IMR-90 (cell line): ENCODE data around the gene FAM163B. TPM values are rescaled to one million over a fixed set of nuclear protein-coding genes. Genes with fewer than 3 reads are reported as not detected.

Experiments used
- ATAC-seq: fragments of 200-7000 bp; cut with Tn5 transposase; 2 replicates; pipeline ENCODE4 v1.9.1; 2020; ENCODE audit warnings: low read depth, mild to moderate bottlenecking, moderate library complexity
- BruUV-seq: library from RNA; stranded (reverse); fragments of 400-500 nt; replicated peaks from 2 replicates; lab custom pipeline; 2021; lab: Mats Ljungman, UMichigan
- CTCF ChIA-PET: fragments of 300-600 bp; formaldehyde crosslinking; extraction: SDS; loops from one replicate; lab custom pipeline; 2021; ENCODE audit warnings: antibody characterized with exemption; lab: Yijun Ruan, JAX
- POLR2A ChIA-PET: fragments of 300-600 bp; sonication (Branson Sonifier 250); formaldehyde crosslinking; loops from one replicate; lab custom pipeline; 2022; ENCODE audit warnings: antibody characterized with exemption; ENCODE audit not compliant: unreplicated experiment; lab: Charles Lee
- DNase-seq: peaks from one replicate; pipeline ENCODE4 v3.0.0; 2013
- H2AFZ ChIP-seq: replicated peaks from 2 replicates; pipeline ENCODE3; 2013; ENCODE audit warnings: low read length, mild to moderate bottlenecking; ENCODE audit not compliant: poor library complexity
- H2AK5ac ChIP-seq: 2 replicates; pipeline ENCODE4 v1.6.1; 2013; ENCODE audit warnings: low read depth, low read length, inconsistent platforms
- H2AK9ac ChIP-seq: replicated peaks from 2 replicates; pipeline ENCODE3; 2013; ENCODE audit warnings: mild to moderate bottlenecking, low read depth, low read length, moderate library complexity; ENCODE audit not compliant: poor library complexity
- H2BK120ac ChIP-seq: 2 replicates; pipeline ENCODE4 v1.6.1; 2013; ENCODE audit warnings: low read depth, low read length, inconsistent platforms
- H2BK15ac ChIP-seq: 3 replicates; pipeline ENCODE4 v1.6.1; 2013; ENCODE audit warnings: low read depth, low read length, inconsistent platforms
- H2BK20ac ChIP-seq: 2 replicates; pipeline ENCODE4 v1.6.1; 2013; ENCODE audit warnings: low read depth, mild to moderate bottlenecking, inconsistent platforms, low read length, moderate library complexity
- H2BK5ac ChIP-seq: 2 replicates; pipeline ENCODE4 v1.6.1; 2013; ENCODE audit warnings: mild to moderate bottlenecking, low read depth, low read length, inconsistent platforms; ENCODE audit not compliant: poor library complexity, severe bottlenecking
- H3K14ac ChIP-seq: replicated peaks from 2 replicates; pipeline ENCODE4 v1.6.1; 2013; ENCODE audit warnings: low read depth, low read length, inconsistent platforms
- H3K18ac ChIP-seq: 2 replicates; pipeline ENCODE4 v1.6.1; 2013; ENCODE audit warnings: low read depth, low read length, control low read depth
- H3K23ac ChIP-seq: 2 replicates; pipeline ENCODE4 v1.6.1; 2013; ENCODE audit warnings: low read depth, low read length, inconsistent platforms
- H3K27ac ChIP-seq: 2 replicates; pipeline ENCODE4 v1.5.1; 2013; ENCODE audit warnings: mild to moderate bottlenecking, control low read depth, low read length; ENCODE audit not compliant: insufficient read depth
- H3K27me3 ChIP-seq: 2 replicates; pipeline ENCODE4 v1.6.1; 2013; ENCODE audit warnings: low read length; ENCODE audit not compliant: control insufficient read depth, insufficient read depth
- H3K36me3 ChIP-seq: 2 replicates; pipeline ENCODE4 v1.6.1; 2013; ENCODE audit warnings: low read length, mixed read lengths; ENCODE audit not compliant: control insufficient read depth, insufficient read depth
- H3K4ac ChIP-seq: 2 replicates; pipeline ENCODE4 v1.6.1; 2013; ENCODE audit warnings: low read depth, low read length, inconsistent platforms
- H3K4me1 ChIP-seq: 2 replicates; pipeline ENCODE4 v1.6.1; 2013; ENCODE audit warnings: low read length, mixed read lengths; ENCODE audit not compliant: control insufficient read depth, insufficient read depth
- H3K4me2 ChIP-seq: 2 replicates; pipeline ENCODE4 v1.6.1; 2013; ENCODE audit warnings: low read depth, mild to moderate bottlenecking, control low read depth, low read length, moderate library complexity
- H3K4me3 ChIP-seq: 2 replicates; pipeline ENCODE4 v1.5.1; 2013; ENCODE audit warnings: low read depth, mild to moderate bottlenecking, control low read depth, low read length, moderate library complexity; ENCODE audit not compliant: insufficient read depth
- H3K56ac ChIP-seq: 2 replicates; pipeline ENCODE4 v1.6.1; 2013; ENCODE audit warnings: low read length, inconsistent platforms; ENCODE audit not compliant: insufficient read depth; ENCODE audit errors: extremely low read depth
- H3K79me1 ChIP-seq, 2 experiments: 2 replicates each; pipeline ENCODE4 v1.6.1; 2013; ENCODE audit warnings: low read length in 2 of 2, inconsistent platforms in 1 of 2, low read depth in 1 of 2
- H3K9ac ChIP-seq: 2 replicates; pipeline ENCODE4 v1.6.1; 2013; ENCODE audit warnings: low read depth, low read length, control low read depth
- H3K9me1 ChIP-seq: 2 replicates; pipeline ENCODE4 v1.6.1; 2013; ENCODE audit warnings: low read length, inconsistent platforms; ENCODE audit not compliant: insufficient read depth
- H3K9me3 ChIP-seq: 2 replicates; pipeline ENCODE4 v1.6.1; 2013; ENCODE audit warnings: low read length; ENCODE audit not compliant: control insufficient read depth, insufficient read depth
- H4K20me1 ChIP-seq: 2 replicates; pipeline ENCODE4 v1.6.1; 2013; ENCODE audit warnings: low read length, inconsistent platforms; ENCODE audit not compliant: insufficient read depth
- H4K5ac ChIP-seq: 2 replicates; pipeline ENCODE4 v1.6.1; 2013; ENCODE audit warnings: mild to moderate bottlenecking, low read depth, low read length, control low read depth
- H4K8ac ChIP-seq, 2 experiments: 2 replicates each; pipeline ENCODE4 v1.6.1; 2013; ENCODE audit warnings: low read depth in 2 of 2, low read length in 2 of 2, control low read depth in 1 of 2, inconsistent platforms in 1 of 2
- H4K91ac ChIP-seq: 2 replicates; pipeline ENCODE4 v1.6.1; 2013; ENCODE audit warnings: low read depth, low read length, inconsistent platforms; ENCODE audit not compliant: insufficient read depth
- CHD1 ChIP-seq: IDR thresholded peaks from 2 replicates; pipeline ENCODE4 v1.6.1; 2012; ENCODE audit warnings: low read depth, low read length, improper control_type of control experiment
- CTCF ChIP-seq: conservative IDR thresholded peaks from 2 replicates; pipeline ENCODE4 v1.5.1; 2012; ENCODE audit warnings: mild to moderate bottlenecking, low read depth, low read length, improper control_type of control experiment
- FOS ChIP-seq: fragments of 150-350 bp; IDR thresholded peaks from 2 replicates; pipeline ENCODE4 v1.6.1; 2016; ENCODE audit warnings: low read depth, low read length
- MAFK ChIP-seq: IDR thresholded peaks from 2 replicates; pipeline ENCODE4 v1.6.1; 2012; ENCODE audit warnings: low read depth, low read length, improper control_type of control experiment
- MAZ ChIP-seq: IDR thresholded peaks from 2 replicates; pipeline ENCODE4 v1.6.1; 2012; ENCODE audit warnings: low read depth, mild to moderate bottlenecking, low read length, improper control_type of control experiment, moderate library complexity, borderline replicate concordance
- NFE2L2 ChIP-seq: fragments of 150-350 bp; IDR thresholded peaks from 2 replicates; pipeline ENCODE4 v1.6.1; 2016; ENCODE audit warnings: low read depth, mild to moderate bottlenecking, low read length
- WGBS, 2 experiments: methylation state at CpG; one replicate each; pipeline versions ENCODE4 v1.1.5 to v1.1.7; 2013; ENCODE audit warnings: missing lambda C conversion rate in 2 of 2; ENCODE audit not compliant: insufficient read length in 1 of 2; ENCODE audit errors: extremely low coverage in 2 of 2; 5-methylcytosine and 5-hydroxymethylcytosine counted together
- dilution Hi-C: fragments of 300-500 bp; cut with HindIII; formaldehyde crosslinking; loops from one replicate; pipeline ENCODE4 v1.14.3; 2018; ENCODE audit warnings: low sequenced_read_pairs; ENCODE audit not compliant: unreplicated experiment
- in situ Hi-C: fragments of 300-500 bp; cut with MboI; formaldehyde crosslinking; loops from 3 replicates; pipeline ENCODE4 v1.14.3; 2019; ENCODE audit warnings: low sequenced_read_pairs, inconsistent platforms, mixed read lengths
- intact Hi-C: fragments of 100-400 bp; cut with micrococcal nuclease; formaldehyde crosslinking; loops from 2 replicates; pipeline ENCODE4 v1.10.0; 2022
- polyA plus RNA-seq, 3 experiments: library from polyadenylated mRNA; depleted of rRNA; stranded (reverse); fragments of >200 nt; gene quantifications; 2 replicates each; pipeline ENCODE4 v1.2.3, GENCODE V29; 2012; ENCODE audit warnings: low replicate concordance in 1 of 3
- total RNA-seq: library from RNA; depleted of rRNA; stranded (reverse); fragments of >200 nt; gene quantifications from 2 replicates; pipeline ENCODE4 v1.2.3, GENCODE V29; 2012
- TF ChIP-seq, protein P1 (sequence below): fragments of 150-350 bp; IDR thresholded peaks from 2 replicates; pipeline ENCODE4 v1.6.1; 2017; ENCODE audit warnings: mild to moderate bottlenecking, antibody characterized with exemption, low read length, low read depth

FAM163B gene
- total and polyA plus RNA-seq, 2 of the 4 experiments (the other 2 are of a cell fraction) = not detected

- Histone ChIP-seq H4K91ac (no peak overlapping the region), H4K20me1 (no peaks in the 10 kb centered on the region), H2AK5ac (no peak overlapping the region), H2BK5ac (no peak overlapping the region), H3K27ac (no peak overlapping the region), H3K4me1 (peaks cover 4% of the 10 kb centered on the region; the same call in 1 of the 2 replicates), H2BK120ac (no peak overlapping the region), H3K4me2 (no peak overlapping the region), H3K4me3 (no peak overlapping the region), H3K14ac (no peak overlapping the region), H3K23ac (no peak overlapping the region), H3K9me1 (no peaks in the 10 kb centered on the region), H3K9me3 (no peaks in the 10 kb centered on the region; the same call in 1 of the 2 replicates), H3K9ac (no peak overlapping the region), H2AK9ac (no peak overlapping the region), H2AFZ (no peak overlapping the region), H4K8ac (no peak overlapping the region), H4K5ac (no peak overlapping the region), H2BK20ac (no peak overlapping the region), H3K79me1 (no peaks in the 10 kb centered on the region), H2BK15ac (no peak overlapping the region), H3K56ac (no peak overlapping the region), H3K18ac (no peak overlapping the region), H3K4ac (no peak overlapping the region), H3K27me3 (peaks cover 45% of the 10 kb centered on the region), H3K36me3 (no peaks in the 10 kb centered on the region)
- ChIA-PET CTCF (no interaction called here), POLR2A (no interaction called here)
- ATAC-seq (no peak), DNase-seq (no peak)
- in situ Hi-C loops = no loop called here
- dilution Hi-C loops = no loop called here
- intact Hi-C loops = no loop called here
- no TSS peak for BruUV-seq
- WGBS, 2 experiments = no CpG with 5 or more reads among the region's 3 CpGs
- TF ChIP-seq MAZ = no peak
- TF ChIP-seq, protein P1, sequence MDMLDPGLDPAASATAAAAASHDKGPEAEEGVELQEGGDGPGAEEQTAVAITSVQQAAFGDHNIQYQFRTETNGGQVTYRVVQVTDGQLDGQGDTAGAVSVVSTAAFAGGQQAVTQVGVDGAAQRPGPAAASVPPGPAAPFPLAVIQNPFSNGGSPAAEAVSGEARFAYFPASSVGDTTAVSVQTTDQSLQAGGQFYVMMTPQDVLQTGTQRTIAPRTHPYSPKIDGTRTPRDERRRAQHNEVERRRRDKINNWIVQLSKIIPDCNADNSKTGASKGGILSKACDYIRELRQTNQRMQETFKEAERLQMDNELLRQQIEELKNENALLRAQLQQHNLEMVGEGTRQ = no peak
- no peak for TF ChIP-seq FOS
- no peak for TF ChIP-seq CHD1
- TF ChIP-seq NFE2L2 = no peak
- no peak for TF ChIP-seq MAFK
- no peak for TF ChIP-seq CTCF
Measured at GRCh38 chr9:133583111-133583510, 26.1 kb downstream of the FAM163B start.
